ENCODE data around the gene REEP2.

- TF ChIP-seq, protein P1, sequence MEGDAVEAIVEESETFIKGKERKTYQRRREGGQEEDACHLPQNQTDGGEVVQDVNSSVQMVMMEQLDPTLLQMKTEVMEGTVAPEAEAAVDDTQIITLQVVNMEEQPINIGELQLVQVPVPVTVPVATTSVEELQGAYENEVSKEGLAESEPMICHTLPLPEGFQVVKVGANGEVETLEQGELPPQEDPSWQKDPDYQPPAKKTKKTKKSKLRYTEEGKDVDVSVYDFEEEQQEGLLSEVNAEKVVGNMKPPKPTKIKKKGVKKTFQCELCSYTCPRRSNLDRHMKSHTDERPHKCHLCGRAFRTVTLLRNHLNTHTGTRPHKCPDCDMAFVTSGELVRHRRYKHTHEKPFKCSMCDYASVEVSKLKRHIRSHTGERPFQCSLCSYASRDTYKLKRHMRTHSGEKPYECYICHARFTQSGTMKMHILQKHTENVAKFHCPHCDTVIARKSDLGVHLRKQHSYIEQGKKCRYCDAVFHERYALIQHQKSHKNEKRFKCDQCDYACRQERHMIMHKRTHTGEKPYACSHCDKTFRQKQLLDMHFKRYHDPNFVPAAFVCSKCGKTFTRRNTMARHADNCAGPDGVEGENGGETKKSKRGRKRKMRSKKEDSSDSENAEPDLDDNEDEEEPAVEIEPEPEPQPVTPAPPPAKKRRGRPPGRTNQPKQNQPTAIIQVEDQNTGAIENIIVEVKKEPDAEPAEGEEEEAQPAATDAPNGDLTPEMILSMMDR (conservative IDR thresholded peaks at IDR 0.05), result no peak
- no peak for TF ChIP-seq ZFX (IDR thresholded peaks at IDR 0.05)
These were observed 30.8 kb upstream of the REEP2 start for GRCh38 chr5:138408023-138408422.
